K562 (cell line): ENCODE results near the gene TTLL4. TPM values are rescaled to one million over a fixed set of nuclear protein-coding genes. Genes with fewer than 3 reads are reported as not detected.

ENCODE experiments used
- ATAC-seq: fragments of 200-7000 bp; cut with Tn5 transposase; 3 replicates; pipeline ENCODE4 v1.9.1; 2020; ENCODE audit warnings: moderate library complexity
- BruUV-seq: library from RNA; stranded (reverse); fragments of 400-500 nt; replicated peaks from 2 replicates; lab custom pipeline; 2021; lab: Mats Ljungman, UMichigan
- CTCF ChIA-PET: fragments of 300-600 bp; formaldehyde crosslinking; extraction: SDS; loops from one replicate; lab custom pipeline; 2021; ENCODE audit warnings: low intra/inter-chr PET ratio; lab: Yijun Ruan, JAX
- POLR2A ChIA-PET: fragments of 300-600, 350-650 bp; sonication (Branson Sonifier 250); formaldehyde crosslinking; extraction: SDS; loops from one replicate; lab custom pipeline; 2021; ENCODE audit warnings: antibody characterized with exemption, inconsistent platforms; lab: Yijun Ruan, JAX
- DNase-seq, 4 experiments: peaks; one replicate each; pipeline versions ENCODE4 v3.0.0 to v3.0.0-alpha.2; 2011 to 2018; ENCODE audit warnings: low spot score in 3 of 4, mixed read lengths in 3 of 4; ENCODE audit errors: extremely low read depth in 1 of 4
- FAIRE-seq: peaks from 2 replicates; lab custom pipeline; 2011; peaks lifted over from hg19 to GRCh38; lab: Jason Lieb, UNC
- H2AFZ ChIP-seq: 2 replicates; pipeline ENCODE4 v1.6.0; 2011; ENCODE audit warnings: low read depth, low read length, control low read depth, inconsistent platforms
- H3K27ac ChIP-seq: fragments of 200-600 bp; 3 replicates; pipeline ENCODE4 v1.8.0; 2011; ENCODE audit warnings: low read depth, mild to moderate bottlenecking, control low read depth, inconsistent platforms, low read length, moderate library complexity, mixed read lengths; ENCODE audit errors: extremely low read depth
- H3K27me3 ChIP-seq, 2 experiments: fragments of 300-600 bp in 1 of 2; 2 replicates in 1 of 2; 3 replicates in 1 of 2; pipeline versions ENCODE4 v1.6.0 to v1.8.0; 2011; ENCODE audit warnings: inconsistent platforms in 2 of 2, low read length in 2 of 2, mild to moderate bottlenecking in 1 of 2, mixed read lengths in 1 of 2, moderate library complexity in 1 of 2; ENCODE audit not compliant: control insufficient read depth in 2 of 2, insufficient read depth in 2 of 2
- H3K36me3 ChIP-seq: fragments of 300-600 bp; 3 replicates; pipeline ENCODE4 v1.8.0; 2011; ENCODE audit warnings: mild to moderate bottlenecking, low read length, inconsistent platforms; ENCODE audit not compliant: control insufficient read depth, insufficient read depth
- H3K4me1 ChIP-seq, 2 experiments: fragments of 200-600 bp in 1 of 2; replicated peaks in 1 of 2; 2 replicates in 1 of 2; 3 replicates in 1 of 2; pipeline versions ENCODE4 v1.5.1 to v1.8.0; 2011; ENCODE audit warnings: inconsistent platforms in 2 of 2, low read length in 2 of 2, mild to moderate bottlenecking in 1 of 2, mixed read lengths in 1 of 2, moderate library complexity in 1 of 2; ENCODE audit not compliant: control insufficient read depth in 2 of 2, insufficient read depth in 2 of 2
- H3K4me2 ChIP-seq: 2 replicates; pipeline ENCODE4 v1.6.1; 2011; ENCODE audit warnings: low read length, control low read depth, inconsistent platforms, mixed read lengths; ENCODE audit not compliant: insufficient read depth
- H3K4me3 ChIP-seq: fragments of 200-600 bp; sonication (generic), shearing (Covaris generic); 2 replicates; pipeline ENCODE4 v1.5.1; 2016; ENCODE audit warnings: control low read depth, inconsistent platforms
- H3K79me2 ChIP-seq: fragments of 200-600 bp; 3 replicates; pipeline ENCODE4 v1.8.0; 2011; ENCODE audit warnings: low read length, inconsistent platforms; ENCODE audit not compliant: control insufficient read depth, insufficient read depth
- H3K9ac ChIP-seq, 2 experiments: 2 replicates each; pipeline versions ENCODE4 v1.6.0 to v1.6.1; 2011; ENCODE audit warnings: low read depth in 2 of 2, low read length in 2 of 2, control low read depth in 1 of 2, inconsistent platforms in 1 of 2, mild to moderate bottlenecking in 1 of 2, mixed read lengths in 1 of 2; ENCODE audit not compliant: insufficient read depth in 1 of 2
- H3K9me1 ChIP-seq: one replicate; pipeline ENCODE4 v1.6.0; 2011; ENCODE audit warnings: inconsistent platforms, mild to moderate bottlenecking, low read length, moderate library complexity; ENCODE audit not compliant: control insufficient read depth, insufficient read depth
- H3K9me3 ChIP-seq: replicated peaks from 2 replicates; pipeline ENCODE4 v1.5.1; 2011; ENCODE audit warnings: low read depth, low read length, inconsistent platforms; ENCODE audit not compliant: control insufficient read depth, insufficient read depth
- H4K20me1 ChIP-seq: replicated peaks from 2 replicates; pipeline ENCODE4 v1.6.1; 2011; ENCODE audit warnings: low read length, inconsistent platforms, mixed read lengths; ENCODE audit not compliant: control insufficient read depth, insufficient read depth
- ADNP ChIP-seq: fragments of 200-800 bp; sonication (Bioruptor generic); IDR thresholded peaks from 2 replicates; pipeline ENCODE4 v1.6.1; 2016; ENCODE audit warnings: missing genetic modification characterization, missing compliant biosample characterization
- ARNT ChIP-seq, 2 experiments: fragments of 450-650 bp; IDR thresholded peaks; 2 replicates each; pipeline ENCODE4 v1.6.1; 2016; ENCODE audit warnings: mild to moderate bottlenecking in 1 of 2
- SMC3 ChIP-seq: conservative IDR thresholded peaks from 2 replicates; pipeline ENCODE4 v1.6.1; 2011; ENCODE audit warnings: low read depth, low read length, improper control_type of control experiment; ENCODE audit not compliant: insufficient read depth
- ZZZ3 ChIP-seq: fragments of 450-650 bp; IDR thresholded peaks from 2 replicates; pipeline ENCODE4 v1.6.1; 2016; ENCODE audit warnings: antibody characterized with exemption, mild to moderate bottlenecking, moderate library complexity
- WGBS: fragments of 100-300 bp; shearing (Covaris generic); methylation state at CpG from one replicate; pipeline ENCODE4 v1.1.6; 2016; ENCODE audit warnings: low coverage, mixed read lengths; ENCODE audit not compliant: insufficient coverage; ENCODE audit errors: missing lambda C conversion rate; 5-methylcytosine and 5-hydroxymethylcytosine counted together
- in situ Hi-C: fragments of 300-500 bp; cut with MboI; formaldehyde crosslinking; loops from 4 replicates; pipeline ENCODE4 v1.15.0; 2018; ENCODE audit warnings: inconsistent platforms, mixed read lengths
- intact Hi-C: fragments of 100-400 bp; cut with micrococcal nuclease; formaldehyde crosslinking; loops from 2 replicates; pipeline ENCODE4 v1.14.2; 2022
- polyA plus RNA-seq, 8 experiments: library from polyadenylated mRNA; depleted of rRNA in 4 of 8; stranded (reverse) in 5 of 8; unstranded in 3 of 8; fragments of >200 nt; fragmentation: Nextera tagmentation in 2 of 8; fragmentation: Illumina TruSeq in 1 of 8; extraction: Ambion mirVana in 2 of 8; extraction: Trizol in 1 of 8; gene quantifications; 2 replicates each; pipeline versions ENCODE4 v1.2.1 to v1.2.3, GENCODE V29; 2011 to 2014; ENCODE audit warnings: inconsistent platforms in 1 of 8, missing spikeins in 1 of 8
- total RNA-seq, 7 experiments: library from RNA; depleted of rRNA in 6 of 7; stranded (reverse); fragments of >200 nt in 6 of 7; fragmentation: Illumina TruSeq in 2 of 7; extraction: Trizol in 2 of 7; gene quantifications; 2 replicates each; pipeline versions ENCODE4 v1.2.1 to v1.2.3, GENCODE V29; 2011 to 2021; ENCODE audit warnings: low replicate concordance in 1 of 7
- TF ChIP-seq, protein P1 (sequence below): IDR thresholded peaks from 2 replicates; pipeline ENCODE4 v1.6.1; 2012; ENCODE audit warnings: low read depth, low read length, improper control_type of control experiment, borderline replicate concordance

TTLL4 gene
- total and polyA plus RNA-seq, 9 of the 15 experiments (the other 6 are each of a cell fraction or from before 2014, with no cell fraction given): 12.6 to 67.5 (median 24.5) TPM

DNA sequence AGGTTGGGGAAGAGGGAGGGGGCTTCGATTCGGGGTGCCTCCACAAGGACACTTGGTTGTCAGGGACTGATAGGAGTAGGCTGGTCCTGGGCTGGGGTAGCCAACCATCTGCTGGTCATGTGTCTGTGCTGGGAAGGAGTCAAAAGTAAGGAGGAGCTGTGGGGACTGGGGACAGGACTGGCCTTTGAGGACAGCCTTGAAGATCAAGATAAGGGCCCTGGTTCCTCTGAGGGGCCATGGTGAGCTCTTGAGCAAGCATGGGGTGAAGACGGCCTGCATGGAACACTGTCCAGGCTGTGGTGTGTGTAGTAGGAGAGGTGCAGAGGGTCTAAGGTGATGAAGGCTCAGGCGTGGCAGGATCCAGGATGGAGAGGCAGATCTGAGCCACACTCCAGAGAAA, 73.1 kb downstream of the TTLL4 start (continued):
- TF ChIP-seq ARNT (IDR thresholded peaks at IDR 0.05) (no peak), ZZZ3 (no peak)

DNA sequence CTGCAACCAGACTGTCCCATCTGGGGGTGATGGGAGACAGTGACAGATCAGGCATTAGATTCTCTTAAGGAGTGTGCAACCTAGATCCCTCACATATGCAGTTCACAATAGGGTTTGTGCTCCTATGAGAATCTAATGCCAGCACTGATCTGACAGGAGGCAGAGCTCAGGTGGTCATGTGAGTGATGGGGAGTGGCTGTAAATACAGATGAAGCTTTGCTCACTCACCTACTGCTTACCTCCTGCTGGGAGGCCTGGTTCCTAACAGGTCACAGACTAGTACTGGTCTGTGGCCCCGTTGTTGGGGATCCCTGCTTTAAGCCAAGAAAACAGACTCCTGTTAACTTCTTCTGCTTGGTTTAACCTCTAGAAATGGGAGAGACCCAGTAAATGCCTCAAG, 74.5 kb downstream of the TTLL4 start:
- Histone ChIP-seq H3K4me2 (no peak overlapping the region), H3K9me3 (no peaks in the 10 kb centered on the region), H3K4me1 (peaks cover 0 to 8% of the 10 kb centered on the region in 2 experiments; a peak in 2 of 5 replicates), H3K27ac (no peak overlapping the region), H3K9me1 (no peaks in the 10 kb centered on the region), H2AFZ (no peak overlapping the region), H3K9ac (no peak overlapping the region), H3K36me3 (no peaks in the 10 kb centered on the region), H3K27me3 (peaks cover 8 to 29% of the 10 kb centered on the region in 2 experiments; a peak in 4 of 5 replicates), H4K20me1 (no peaks in the 10 kb centered on the region), H3K4me3 (no peak overlapping the region), H3K79me2 (no peaks in the 10 kb centered on the region)
- TF ChIP-seq, protein P1, sequence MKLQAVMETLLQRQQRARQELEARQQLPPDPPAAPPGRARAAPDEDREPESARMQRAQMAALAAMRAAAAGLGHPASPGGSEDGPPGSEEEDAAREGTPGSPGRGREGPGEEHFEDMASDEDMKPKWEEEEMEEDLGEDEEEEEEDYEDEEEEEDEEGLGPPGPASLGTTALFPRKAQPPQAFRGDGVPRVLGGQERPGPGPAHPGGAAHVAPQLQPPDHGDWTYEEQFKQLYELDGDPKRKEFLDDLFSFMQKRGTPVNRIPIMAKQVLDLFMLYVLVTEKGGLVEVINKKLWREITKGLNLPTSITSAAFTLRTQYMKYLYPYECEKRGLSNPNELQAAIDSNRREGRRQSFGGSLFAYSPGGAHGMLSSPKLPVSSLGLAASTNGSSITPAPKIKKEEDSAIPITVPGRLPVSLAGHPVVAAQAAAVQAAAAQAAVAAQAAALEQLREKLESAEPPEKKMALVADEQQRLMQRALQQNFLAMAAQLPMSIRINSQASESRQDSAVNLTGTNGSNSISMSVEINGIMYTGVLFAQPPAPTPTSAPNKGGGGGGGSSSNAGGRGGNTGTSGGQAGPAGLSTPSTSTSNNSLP: no peak
- no peak for TF ChIP-seq ADNP (tag)
- no peak for TF ChIP-seq SMC3
- WGBS: 0% methylated on average over 1 of the region's 1 CpG
- POLR2A ChIA-PET: no interaction called here
- intact Hi-C loops (no loop called here), in situ Hi-C loops (no loop called here)
- no TSS peak for BruUV-seq
- FAIRE-seq (no peak), DNase-seq (no peak), ATAC-seq (no peak)
- CTCF ChIA-PET: no interaction called here
